DND-41 (cell line): Measurements from ENCODE around the gene ENPEP.

ENCODE experiments used
- CTCF ChIP-seq: IDR thresholded peaks from 2 replicates; pipeline ENCODE4 v1.5.1; 2012; ENCODE audit warnings: borderline replicate concordance, low read length, moderate library complexity, mild to moderate bottlenecking; ENCODE audit not compliant: poor library complexity, severe bottlenecking; ENCODE audit errors: extremely low read depth
- EZH2 ChIP-seq: IDR thresholded peaks from 3 replicates; pipeline ENCODE4 v1.6.1; 2012; ENCODE audit warnings: borderline replicate concordance, low read depth, mild to moderate bottlenecking, moderate library complexity, low read length, inconsistent platforms; ENCODE audit not compliant: severe bottlenecking

DNA sequence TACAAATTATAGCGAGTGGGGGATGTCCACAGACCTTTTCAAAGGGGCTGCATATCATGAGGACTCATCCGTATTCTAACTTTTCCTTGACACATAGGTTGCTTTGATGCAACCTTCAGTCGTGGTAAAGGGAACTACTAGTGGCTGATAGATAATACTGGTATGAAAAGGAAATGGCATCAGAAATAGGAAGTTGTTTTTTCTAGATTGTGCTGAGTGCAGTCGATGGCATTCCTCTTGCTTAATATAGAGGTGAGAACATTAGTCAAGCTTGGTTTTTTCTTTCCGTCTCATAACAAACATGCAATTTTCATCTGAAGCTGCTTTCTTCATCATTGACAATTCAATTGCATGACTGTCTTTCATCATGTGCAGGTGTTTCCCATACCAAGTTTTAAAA, 16.6 kb downstream of the ENPEP start:
- TF ChIP-seq CTCF = no peak
- no peak for TF ChIP-seq EZH2
